Right renal cortex interstitium (tissue), 3 donors: ENCODE results near the gene SSPN. TPM values are rescaled to one million over a fixed set of nuclear protein-coding genes. Genes with fewer than 3 reads are reported as not detected.
"Not testable (repeated sequence)": the region's sequence is repeated elsewhere in the genome, so short reads cannot be mapped to it uniquely, and the experiment has no call there.

Source experiments
- DNase-seq, 3 donors: peaks; one replicate each; pipeline ENCODE4 v3.0.0-alpha.2; 2013; ENCODE audit warnings: low read depth in 3 of 3, low spot score in 2 of 3
- polyA plus RNA-seq, 3 donors: library from polyadenylated mRNA; unstranded; fragments of 120-200 nt; gene quantifications; one replicate each; pipeline ENCODE4 v1.2.1, GENCODE V29; 2013; ENCODE audit not compliant: insufficient read length in 3 of 3

The SSPN gene
- polyA plus RNA-seq, 3 donors, result 12.6 to 15.3 (median 13.6) TPM

DNA sequence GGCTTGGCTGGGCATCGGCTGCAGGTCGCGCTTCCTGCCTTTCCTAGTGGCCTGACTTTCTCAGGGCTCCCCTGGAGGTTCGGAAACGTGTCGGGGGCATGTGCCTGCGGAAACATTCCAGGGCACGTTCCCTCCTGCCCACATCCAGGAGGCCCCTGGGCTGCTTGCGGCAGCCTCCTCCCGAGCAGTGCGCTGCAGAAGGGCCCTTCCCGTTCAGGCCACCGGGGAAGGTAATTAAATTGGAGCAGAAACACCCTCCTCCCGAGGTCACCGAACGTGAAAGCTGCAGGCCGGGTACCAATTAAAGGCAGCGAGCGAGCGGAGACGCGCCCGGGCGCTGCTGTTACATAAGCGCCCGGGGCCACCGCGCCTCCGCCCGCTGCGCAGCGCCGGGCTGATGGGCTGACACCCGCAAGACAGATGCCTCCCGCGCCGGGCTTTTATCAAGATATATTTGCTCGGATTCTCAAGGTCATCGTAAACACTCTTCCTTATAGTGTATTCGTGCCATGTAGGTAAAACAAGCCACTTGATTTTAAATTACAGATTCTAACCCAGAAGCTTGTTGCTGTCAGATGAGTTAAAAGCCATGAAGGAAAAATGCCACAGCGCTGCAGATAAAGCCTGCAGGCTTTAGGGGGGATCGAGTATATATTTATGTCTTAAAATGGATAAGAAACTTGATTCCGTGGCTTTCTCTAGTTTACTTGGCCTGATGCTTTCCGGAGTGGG is 31.4 kb downstream of the SSPN start:
- peak in 1 of 3 donors; percentile 32 for DNase-seq

DNA sequence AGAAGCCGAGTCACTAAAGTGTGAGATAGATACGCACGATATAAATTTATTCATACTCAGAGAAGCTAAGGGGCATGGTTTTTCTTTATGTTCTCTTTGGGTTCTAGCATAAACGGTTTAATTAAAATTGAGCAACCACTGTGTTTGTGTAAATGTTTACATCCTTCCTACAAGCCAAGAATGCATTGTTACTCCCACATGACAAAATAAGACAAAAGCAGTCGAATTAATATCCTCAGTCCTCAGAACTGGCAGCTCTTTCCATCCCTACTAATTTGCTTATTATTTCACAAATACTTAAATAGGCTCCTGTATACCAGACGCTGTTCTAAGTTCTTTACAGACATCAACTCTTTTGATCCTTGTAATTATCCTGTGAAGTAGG is 32.0 kb downstream of the SSPN start:
- no peak for DNase-seq

DNA sequence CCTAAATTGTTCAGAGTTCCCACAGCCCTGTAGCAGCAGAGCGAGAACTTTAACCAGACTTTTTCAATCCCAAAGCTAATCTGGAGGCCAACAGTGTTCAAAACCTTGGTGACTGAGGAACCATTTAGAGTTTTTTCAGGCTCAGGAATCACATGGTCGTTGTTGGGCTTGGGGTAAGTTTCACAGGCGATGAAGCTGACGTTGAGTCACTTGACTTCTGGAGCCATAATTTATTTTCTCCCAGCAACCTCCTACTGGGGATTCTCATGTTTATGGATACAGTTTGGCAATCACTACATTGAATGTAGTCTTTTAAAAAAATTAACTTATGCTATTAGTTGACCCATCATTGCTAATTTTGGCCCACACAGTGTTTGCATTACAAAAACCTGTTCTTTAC is 34.5 kb downstream of the SSPN start:
- DNase-seq, result no peak

DNA sequence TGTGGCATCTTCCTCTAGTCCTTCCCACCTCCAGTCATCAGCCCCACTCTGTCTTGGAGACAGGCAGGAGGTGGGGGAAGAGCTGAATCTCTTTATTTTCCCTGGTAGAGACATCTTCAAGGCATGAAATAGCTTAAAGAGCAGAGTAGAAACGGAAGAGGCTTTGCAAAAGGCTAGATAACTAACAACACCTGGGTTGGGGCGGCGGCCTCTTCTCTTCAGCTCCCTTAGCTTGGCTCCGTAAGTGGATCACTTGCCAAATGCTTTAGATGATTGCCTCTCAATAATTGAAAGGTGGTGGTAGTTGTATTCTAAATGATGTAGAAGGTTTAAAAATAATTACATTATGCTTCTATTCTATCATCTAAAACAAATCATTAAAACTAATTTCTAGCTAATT is 36.1 kb downstream of the SSPN start:
- DNase-seq, result no peak

DNA sequence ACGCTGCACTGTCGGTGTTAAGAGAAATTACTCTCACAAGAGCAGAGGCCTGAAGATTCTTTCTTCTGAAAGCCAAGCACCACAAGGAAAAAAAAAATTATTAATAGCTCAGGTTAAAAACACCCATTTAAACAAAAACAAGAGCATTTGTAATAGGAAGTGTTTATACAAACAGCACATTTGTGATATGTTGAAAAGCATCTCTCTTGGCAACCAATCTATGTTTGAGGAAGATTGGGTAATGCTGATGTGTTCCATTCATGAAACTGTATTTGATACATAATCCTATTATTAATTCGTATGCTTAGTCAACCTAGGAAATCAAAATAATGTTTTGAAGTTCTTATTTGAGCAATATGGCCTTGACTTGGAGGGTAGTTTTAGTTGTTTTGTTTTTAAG is 36.5 kb downstream of the SSPN start:
- no peak for DNase-seq

DNA sequence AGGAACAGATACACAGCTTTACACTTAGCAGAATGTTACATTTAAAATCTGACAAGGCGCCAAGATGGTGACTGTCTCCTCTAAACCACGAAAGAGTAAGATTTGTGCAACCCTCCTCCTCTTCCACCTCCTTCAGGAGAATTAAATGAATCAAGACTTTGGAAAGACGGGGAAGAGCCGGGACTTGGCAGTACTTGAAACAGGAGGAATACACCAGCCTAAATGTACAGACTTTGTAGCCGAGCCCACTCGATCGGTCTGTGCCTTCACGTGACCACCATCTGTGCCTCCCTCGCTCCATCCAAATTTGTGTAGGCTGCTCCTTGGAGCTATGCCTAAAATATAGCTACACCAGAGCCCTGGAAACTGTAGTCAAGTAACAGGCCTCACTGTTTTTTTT is 38.3 kb downstream of the SSPN start:
- DNase-seq, result no peak

DNA sequence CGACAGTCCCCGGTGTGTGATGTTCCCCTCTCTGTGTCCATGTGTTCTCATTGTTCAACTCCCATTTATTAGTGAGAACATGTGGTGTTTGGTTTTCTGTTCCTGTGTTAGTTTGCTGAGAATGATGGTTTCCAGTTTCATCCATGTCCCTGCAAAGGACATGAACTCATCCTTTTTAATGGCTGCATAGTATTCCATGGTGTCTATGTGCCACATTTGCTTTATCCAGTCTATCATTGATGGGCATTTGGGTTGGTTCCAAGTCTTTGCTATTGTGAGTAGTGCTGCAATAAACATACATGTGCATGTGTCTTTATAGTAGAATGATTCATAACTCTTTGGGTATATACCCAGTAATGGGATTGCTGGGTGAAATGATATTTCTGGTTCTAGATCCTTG is 40.1 kb downstream of the SSPN start:
- not testable (repeated sequence) for DNase-seq

DNA sequence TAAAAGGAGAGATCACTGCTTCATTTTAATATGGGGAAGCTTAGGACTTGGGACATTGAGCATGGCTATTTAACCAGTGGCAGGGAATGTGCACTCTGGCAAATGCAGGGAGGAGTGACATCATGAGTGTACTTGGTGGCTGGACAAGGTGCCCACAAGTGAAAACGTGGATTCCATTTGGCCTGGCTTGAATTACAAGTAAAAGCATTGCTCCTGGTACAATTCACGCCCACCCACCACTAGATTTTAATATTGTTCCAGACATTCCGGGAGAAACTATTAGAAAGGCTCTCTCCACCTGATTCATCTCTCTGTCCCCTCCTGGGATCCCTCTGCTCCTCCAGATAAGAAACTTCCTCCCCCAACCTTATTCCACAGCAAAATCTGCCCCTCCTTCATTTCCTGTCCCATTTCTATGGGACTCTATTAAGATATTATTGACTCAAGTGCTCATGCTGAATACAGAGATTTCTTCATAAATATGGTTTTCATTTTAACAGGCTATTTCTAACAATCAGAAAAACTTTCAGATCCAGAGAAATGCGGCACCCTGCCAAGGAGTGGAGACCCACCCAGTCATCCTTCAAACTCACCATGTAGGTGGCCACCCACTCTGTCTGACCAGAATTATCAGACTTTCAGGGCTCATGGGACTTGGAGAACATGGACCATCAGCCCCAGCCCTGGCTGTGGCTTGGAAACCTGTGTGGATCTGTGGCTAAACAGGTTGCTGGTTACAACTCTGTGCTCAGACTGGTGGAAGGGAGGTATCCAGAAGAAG is 43.2 kb downstream of the SSPN start:
- DNase-seq, result no peak

DNA sequence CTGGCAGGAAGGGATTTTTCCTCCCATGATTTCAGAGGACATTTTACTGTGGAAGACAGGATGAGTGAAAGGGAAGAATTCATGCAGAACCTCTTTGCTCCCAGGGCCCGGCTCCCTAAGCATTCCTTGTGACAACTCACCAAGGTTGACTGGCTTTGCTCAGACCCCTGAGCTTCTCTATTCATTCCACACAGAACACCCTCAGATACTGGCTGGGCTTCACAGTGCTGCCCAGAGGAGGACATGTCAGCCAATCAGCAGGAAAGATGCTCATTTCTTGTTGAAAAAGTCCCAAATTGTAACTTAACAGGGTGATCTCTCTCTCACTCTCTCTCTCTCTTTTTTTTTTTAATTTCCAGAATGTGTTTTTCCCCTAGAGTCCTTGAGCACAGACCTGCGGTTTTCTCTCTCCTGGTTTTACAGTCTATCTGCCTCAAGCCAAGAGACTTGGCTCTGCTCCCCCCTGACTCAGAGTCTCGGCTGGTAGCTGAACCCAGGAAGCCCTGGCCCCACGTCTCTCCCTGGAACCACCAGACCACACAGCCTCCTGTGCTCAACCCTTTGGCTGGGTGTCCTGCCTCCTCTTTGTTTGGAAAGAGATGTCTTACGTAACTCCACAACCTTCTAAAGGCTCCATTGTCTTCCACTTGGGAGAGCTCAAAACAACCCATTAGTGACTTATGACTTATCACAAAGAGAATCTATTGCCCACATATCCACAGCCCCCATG is 43.9 kb downstream of the SSPN start:
- DNase-seq, result no peak

DNA sequence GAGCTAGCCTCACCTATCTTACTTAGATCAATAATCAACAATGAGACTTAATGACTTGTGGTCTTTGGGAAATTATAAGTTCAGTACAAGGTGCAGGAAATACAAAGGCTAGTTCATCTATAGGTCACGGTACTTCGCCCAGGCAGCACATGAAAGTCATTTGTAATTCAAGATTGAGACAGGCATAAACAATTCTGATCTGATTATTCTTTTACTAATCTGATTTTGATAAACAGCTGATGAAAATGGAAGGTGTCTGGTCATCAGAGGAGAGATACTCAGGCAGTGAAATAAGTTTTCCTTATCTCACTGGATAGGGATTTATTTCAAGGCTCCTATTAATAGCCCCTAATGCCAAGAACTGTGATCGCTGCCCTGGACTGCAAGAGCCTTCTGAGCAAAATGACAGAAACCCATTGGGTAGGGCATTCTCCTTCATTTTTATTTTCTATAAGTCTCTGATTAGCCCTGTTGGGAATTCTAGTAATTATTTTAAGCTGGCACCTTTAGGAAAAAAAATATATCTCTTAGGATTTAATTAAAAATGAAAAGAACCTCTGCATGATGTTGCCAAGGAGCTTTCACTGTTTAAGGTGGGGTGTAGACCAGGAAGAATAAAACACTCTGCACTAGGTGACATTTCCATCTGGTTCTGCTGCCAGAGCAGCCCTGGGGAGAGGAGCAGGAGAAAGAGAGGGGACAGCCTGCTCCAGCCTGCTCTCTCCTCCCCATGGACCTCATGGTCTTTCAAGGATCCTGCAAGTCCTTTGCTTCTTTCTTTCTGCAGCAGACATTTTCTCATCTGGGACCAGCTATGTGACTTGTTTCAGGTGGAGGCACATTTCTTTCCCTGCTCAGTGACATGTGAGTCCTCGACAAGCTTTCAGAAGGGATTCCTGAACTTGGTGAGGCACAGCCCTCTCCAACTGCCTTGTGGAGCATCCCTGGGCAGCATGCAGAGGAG is 44.8 kb downstream of the SSPN start:
- no peak for DNase-seq

DNA sequence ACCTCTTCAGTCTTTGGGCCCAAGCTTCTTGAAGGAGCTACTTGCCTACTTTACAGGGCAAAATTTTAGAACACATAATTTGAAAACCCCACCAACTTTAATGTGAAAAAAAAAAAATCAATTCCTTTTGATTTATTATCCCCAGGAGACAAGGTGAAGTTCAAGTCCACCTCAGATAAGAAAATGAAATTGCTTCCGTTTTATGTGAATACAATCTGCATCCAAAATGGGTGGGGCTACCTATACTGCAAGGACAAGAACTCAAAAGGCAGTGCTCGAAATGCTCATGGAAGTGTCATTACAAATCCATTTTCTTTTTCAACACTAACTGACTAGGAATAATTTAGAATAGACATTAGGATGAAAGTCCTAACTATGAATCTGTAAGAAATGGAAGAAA is 45.7 kb downstream of the SSPN start:
- DNase-seq, result no peak

DNA sequence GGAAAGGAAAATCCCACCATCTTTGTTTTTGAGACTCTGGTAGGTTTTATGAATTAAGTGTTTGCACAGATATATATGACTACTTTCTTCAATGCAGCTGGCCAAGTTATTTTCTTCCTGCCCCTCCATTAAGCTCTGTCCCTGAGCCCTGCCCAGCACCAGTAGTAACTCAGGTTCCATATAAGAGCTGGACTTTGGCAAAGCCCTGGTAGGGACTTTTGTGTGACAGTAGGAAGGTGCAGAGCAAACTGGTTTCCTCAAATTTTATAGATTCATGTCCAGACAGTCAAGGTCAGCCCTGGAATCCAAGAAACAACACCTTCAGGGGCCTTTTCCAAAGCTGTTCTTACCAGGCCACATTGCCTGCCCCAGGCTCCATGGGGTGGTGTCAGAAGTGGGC is 47.3 kb downstream of the SSPN start:
- no peak for DNase-seq

DNA sequence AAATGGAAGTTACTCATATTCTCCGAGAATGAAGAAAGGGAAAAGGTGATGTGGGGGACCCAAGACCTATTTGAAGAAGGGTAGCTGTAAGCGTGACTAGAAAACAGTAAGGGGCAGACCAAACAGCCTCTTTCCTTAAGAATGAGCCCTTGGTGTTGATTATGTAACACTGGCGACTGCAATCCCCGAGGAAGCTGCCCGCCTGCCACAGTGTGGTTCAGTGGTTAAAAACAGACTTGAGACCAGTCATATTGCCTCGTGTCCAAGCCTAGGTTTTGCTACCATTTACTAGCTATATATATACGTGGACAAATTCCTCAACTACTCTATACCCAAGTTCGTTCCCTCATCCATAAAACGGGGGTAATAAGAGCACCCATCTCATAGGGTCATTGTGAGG is 49.1 kb downstream of the SSPN start:
- DNase-seq, result no peak

DNA sequence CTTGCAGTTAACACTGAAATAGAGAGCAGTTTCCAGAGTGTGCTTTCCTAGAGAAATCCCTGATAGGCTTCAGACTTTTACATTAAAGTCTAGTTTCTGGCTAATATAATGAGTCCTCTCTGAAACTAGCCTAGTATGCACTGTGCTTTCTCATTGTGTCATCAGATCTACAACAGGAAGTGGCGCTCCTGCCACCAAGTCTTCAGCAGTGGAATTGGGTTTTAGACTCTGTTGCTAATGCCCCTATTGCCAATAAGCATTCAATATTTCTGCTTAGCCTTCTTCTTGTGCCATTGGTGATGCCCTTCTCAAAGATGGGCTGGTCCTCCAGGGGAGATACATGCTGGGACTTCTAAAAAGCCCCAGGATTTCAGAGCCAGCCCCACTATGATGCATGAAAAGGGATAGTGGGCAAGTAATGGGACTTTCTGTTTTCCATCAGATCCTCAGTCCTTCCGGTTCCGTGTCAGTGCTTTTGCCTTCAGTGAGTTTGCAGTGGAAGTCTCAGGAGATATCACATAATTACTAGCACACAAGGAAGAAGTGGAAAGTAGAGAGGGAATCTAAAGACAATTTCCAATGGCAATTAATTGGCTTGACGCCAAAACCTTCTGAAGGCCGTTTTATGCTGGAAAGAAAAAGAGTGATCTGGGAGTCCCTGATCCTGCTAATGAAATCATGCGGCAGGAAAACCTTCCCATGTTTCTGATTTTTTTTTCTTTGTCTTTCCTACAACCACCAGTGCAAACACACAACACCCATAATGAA is 50.0 kb downstream of the SSPN start:
- DNase-seq, result no peak

DNA sequence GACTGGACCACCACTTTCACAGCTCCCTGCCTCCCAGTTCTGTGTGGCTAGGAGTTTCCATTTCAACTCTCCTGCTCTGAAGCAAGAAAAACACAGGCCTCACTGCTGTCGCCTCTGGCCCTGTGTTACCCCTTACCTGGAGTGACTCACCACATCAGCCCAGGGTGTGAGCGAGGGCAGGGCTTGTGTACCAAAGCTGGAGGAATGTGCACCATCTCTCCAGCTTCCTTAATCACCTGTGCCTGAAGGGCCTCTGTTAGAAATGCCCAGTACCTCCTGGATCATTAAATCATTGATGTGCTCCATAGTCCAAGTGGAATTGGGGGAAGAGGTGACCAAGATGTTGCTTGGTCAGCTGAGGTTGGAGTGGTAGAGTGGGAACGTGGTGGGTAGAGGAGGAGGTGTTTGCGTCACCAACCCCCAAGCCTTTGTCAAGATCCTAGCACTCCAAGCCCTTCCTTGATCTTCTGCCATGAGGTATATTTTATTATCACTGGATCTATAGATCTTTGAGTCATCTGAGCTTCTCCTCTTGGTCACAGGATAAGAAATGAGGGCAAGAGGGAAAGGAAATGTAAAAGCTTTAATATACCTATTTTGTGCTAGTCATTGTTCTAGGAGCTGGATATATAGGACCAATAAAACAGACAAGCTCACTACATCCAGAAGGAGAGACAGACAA is 51.3 kb downstream of the SSPN start:
- no peak for DNase-seq

DNA sequence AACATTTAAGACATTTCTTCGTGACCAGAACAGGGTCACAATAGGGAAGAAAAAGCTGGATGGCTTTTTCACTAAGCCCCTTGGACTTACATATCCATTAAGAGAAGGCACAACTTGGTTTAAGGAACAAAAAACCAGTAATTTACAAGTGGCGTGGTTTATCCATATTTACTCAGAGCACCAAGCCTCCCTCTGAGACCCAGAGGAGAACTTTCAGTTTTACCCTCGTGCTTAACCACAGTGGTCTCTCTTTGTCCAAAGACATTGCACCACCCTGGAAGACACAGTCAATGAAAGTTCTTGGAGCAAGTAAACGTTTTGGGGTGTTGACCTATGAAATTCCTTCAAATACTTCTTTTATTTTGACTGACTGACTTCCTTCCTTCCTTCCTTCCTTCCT is 52.5 kb downstream of the SSPN start:
- no peak for DNase-seq

DNA sequence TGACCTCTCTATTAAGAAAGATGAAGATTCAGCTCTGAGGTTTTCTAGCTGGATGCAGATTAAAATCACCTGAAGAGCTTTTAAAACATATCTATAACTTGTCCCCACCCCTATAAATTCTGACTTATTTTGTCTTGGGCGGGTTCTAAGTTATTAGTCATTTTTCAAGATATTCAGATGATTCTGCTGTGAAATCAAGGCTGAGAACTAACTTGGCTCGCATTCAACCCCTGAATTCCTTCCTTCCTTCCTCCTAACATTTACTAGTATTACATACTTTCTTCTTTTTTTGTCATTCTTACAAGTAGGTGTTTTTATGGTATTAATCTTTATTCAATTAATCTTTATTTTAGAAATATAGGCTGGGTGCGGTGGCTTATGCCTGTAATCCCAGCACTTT is 55.4 kb downstream of the SSPN start:
- DNase-seq, result no peak

DNA sequence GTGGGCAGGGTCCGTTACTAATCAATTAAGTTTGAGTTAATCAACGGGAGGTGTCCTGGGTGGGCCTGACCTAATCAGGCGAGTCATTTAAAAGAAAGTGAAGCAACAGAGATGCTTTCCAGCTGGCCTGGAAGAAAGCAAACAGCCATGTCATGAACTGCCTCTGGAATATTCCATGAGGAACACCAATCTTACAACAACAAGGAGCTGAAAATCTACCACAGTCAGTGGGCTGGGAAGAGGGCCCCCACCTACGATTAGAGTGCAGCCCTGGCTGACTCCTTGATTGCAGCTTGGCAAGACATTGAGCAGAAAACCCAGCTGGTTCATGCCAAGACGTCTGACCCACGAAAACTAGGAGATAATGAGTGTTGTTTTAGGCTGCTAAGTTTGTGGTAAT is 56.2 kb downstream of the SSPN start:
- DNase-seq, result no peak

DNA sequence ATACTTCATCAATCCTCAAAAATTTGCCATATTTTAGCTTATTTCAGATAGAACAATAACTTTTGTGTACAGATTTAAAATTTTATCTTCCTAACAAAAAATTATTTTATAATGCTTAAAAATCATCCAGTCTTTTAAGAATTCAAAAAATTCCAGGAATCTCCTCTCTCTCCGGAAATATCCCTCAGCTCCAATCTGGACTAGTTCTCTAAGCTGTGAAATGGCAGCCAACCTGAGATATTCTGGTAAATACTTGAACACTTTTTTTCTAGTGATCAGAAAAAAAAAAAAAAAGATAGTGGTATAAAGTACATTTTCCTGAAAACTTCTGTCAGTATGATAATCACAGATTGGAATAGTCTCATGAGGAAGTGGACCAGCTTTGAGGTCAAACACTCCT is 57.6 kb downstream of the SSPN start:
- DNase-seq, result no peak
